MM.1S (cell line): ENCODE measurements around the gene CDKL5.

Source experiments
- DNase-seq: peaks from one replicate; pipeline ENCODE4 v3.0.0-alpha.2; 2015
- H2AFZ ChIP-seq: fragments of 300-600 bp; sonication (generic); 2 replicates; pipeline ENCODE4 v1.6.0; 2016; ENCODE audit warnings: antibody characterized with exemption, low read length
- H3F3A ChIP-seq: fragments of 300-600 bp; sonication (generic); 2 replicates; pipeline ENCODE4 v1.6.1; 2016; ENCODE audit warnings: mild to moderate bottlenecking, antibody characterized with exemption, low read length, moderate library complexity, mixed read lengths; ENCODE audit not compliant: insufficient read depth
- H3K27ac ChIP-seq: fragments of 300-600 bp; sonication (generic); 2 replicates; pipeline ENCODE4 v1.5.1; 2016; ENCODE audit warnings: mild to moderate bottlenecking, low read length
- H3K27me3 ChIP-seq: fragments of 300-600 bp; sonication (generic); replicated peaks from 2 replicates; pipeline ENCODE4 v1.6.0; 2016; ENCODE audit warnings: low read length; ENCODE audit not compliant: insufficient read depth
- H3K36me3 ChIP-seq: fragments of 300-600 bp; sonication (generic); replicated peaks from 2 replicates; pipeline ENCODE4 v1.6.1; 2016; ENCODE audit warnings: mild to moderate bottlenecking, low read length, mixed read lengths; ENCODE audit not compliant: insufficient read depth
- H3K4me1 ChIP-seq: fragments of 300-600 bp; sonication (generic); 2 replicates; pipeline ENCODE4 v1.6.1; 2016; ENCODE audit warnings: low read length, mixed read lengths
- H3K4me2 ChIP-seq: fragments of 300-600 bp; sonication (generic); 2 replicates; pipeline ENCODE4 v1.6.0; 2016; ENCODE audit warnings: low read depth, low read length
- H3K4me3 ChIP-seq: fragments of 300-600 bp; sonication (generic); 2 replicates; pipeline ENCODE4 v1.5.1; 2016; ENCODE audit warnings: low read length, mixed read lengths
- H3K79me2 ChIP-seq: fragments of 300-600 bp; sonication (generic); 2 replicates; pipeline ENCODE4 v1.6.1; 2016; ENCODE audit warnings: mixed run types, low read length, mixed read lengths
- H3K9ac ChIP-seq: fragments of 300-600 bp; sonication (generic); 2 replicates; pipeline ENCODE4 v1.6.1; 2016; ENCODE audit warnings: low read length, mixed read lengths
- H3K9me2 ChIP-seq: fragments of 300-600 bp; sonication (generic); replicated peaks from 2 replicates; pipeline ENCODE4 v1.6.1; 2016; ENCODE audit warnings: mild to moderate bottlenecking, low read length, mixed read lengths; ENCODE audit not compliant: insufficient read depth
- H3K9me3 ChIP-seq: fragments of 300-600 bp; sonication (generic); replicated peaks from 2 replicates; pipeline ENCODE4 v1.6.1; 2016; ENCODE audit warnings: mild to moderate bottlenecking, low read length, mixed read lengths; ENCODE audit not compliant: insufficient read depth
- H4K20me1 ChIP-seq: fragments of 300-600 bp; sonication (generic); 2 replicates; pipeline ENCODE4 v1.6.1; 2016; ENCODE audit warnings: mild to moderate bottlenecking, low read length, moderate library complexity, mixed read lengths; ENCODE audit not compliant: insufficient read depth
- CTCF ChIP-seq: fragments of 300-600 bp; sonication (generic); IDR thresholded peaks from 2 replicates; pipeline ENCODE4 v1.5.1; 2016; ENCODE audit warnings: antibody characterized with exemption, low read length, mixed read lengths
- EZH2 ChIP-seq: fragments of 300-600 bp; sonication (generic); optimal IDR thresholded peaks from 2 replicates; pipeline ENCODE3; 2017; ENCODE audit warnings: low read depth, mild to moderate bottlenecking, antibody characterized with exemption, low read length, mixed read lengths
- EZH2phosphoT487 ChIP-seq: fragments of 300-600 bp; sonication (generic); IDR thresholded peaks from 2 replicates; pipeline ENCODE4 v1.6.1; 2018; ENCODE audit warnings: antibody characterized with exemption, low read length

Gene CDKL5

GRCh38 chrX:18676470-18676869 is 251.1 kb downstream of the CDKL5 start:
- DNase-seq, result no peak
- H3K36me3 ChIP-seq, result no peaks in the 10 kb centered on the region
- H3K9me3 ChIP-seq, result no peaks in the 10 kb centered on the region
- no peaks in the 10 kb centered on the region for H4K20me1 ChIP-seq
- no peaks in the 10 kb centered on the region for H3K27me3 ChIP-seq
- no peak overlapping the region for H3K9ac ChIP-seq
- no peaks in the 10 kb centered on the region for H3K9me2 ChIP-seq
- no peak overlapping the region for H3K4me3 ChIP-seq
- H2AFZ ChIP-seq, result no peak overlapping the region
- no peaks in the 10 kb centered on the region for H3K79me2 ChIP-seq
- H3K27ac ChIP-seq, result no peak overlapping the region
- no peak for TF ChIP-seq EZH2phosphoT487
- H3K4me2 ChIP-seq, result no peak overlapping the region
- H3K4me1 ChIP-seq, result no peaks in the 10 kb centered on the region
- peaks cover 2% of the 10 kb centered on the region; the same call in 1 of the 2 replicates for H3F3A ChIP-seq

- no peak for DNase-seq
- H3K9me2 ChIP-seq, result no peaks in the 10 kb centered on the region
- no peak overlapping the region for H3K27ac ChIP-seq
- H3K9me3 ChIP-seq, result no peaks in the 10 kb centered on the region
- no peaks in the 10 kb centered on the region for H3K27me3 ChIP-seq
- no peak overlapping the region for H3K4me3 ChIP-seq
- no peaks in the 10 kb centered on the region for H3K79me2 ChIP-seq
- no peak overlapping the region for H3K9ac ChIP-seq
- H2AFZ ChIP-seq, result no peak overlapping the region
- no peaks in the 10 kb centered on the region for H4K20me1 ChIP-seq
- H3K4me1 ChIP-seq, result no peaks in the 10 kb centered on the region
- H3K4me2 ChIP-seq, result no peak overlapping the region
- no peaks in the 10 kb centered on the region for H3K36me3 ChIP-seq
- peaks cover 2% of the 10 kb centered on the region; the same call in 1 of the 2 replicates for H3F3A ChIP-seq
- TF ChIP-seq EZH2phosphoT487 (no peak), EZH2 (no peak), CTCF (no peak)
Measured at GRCh38 chrX:18677161-18677869, 251.9 kb downstream of the CDKL5 start.

GRCh38 chrX:18681996-18682395 is 256.6 kb downstream of the CDKL5 start:
- Histone ChIP-seq H3K9ac (no peak overlapping the region), H3F3A (no peaks in the 10 kb centered on the region), H3K79me2 (no peaks in the 10 kb centered on the region), H2AFZ (no peak overlapping the region), H3K4me3 (no peak overlapping the region), H3K27me3 (no peaks in the 10 kb centered on the region), H3K4me1 (no peaks in the 10 kb centered on the region), H3K9me3 (no peaks in the 10 kb centered on the region), H4K20me1 (no peaks in the 10 kb centered on the region), H3K27ac (no peak overlapping the region), H3K9me2 (no peaks in the 10 kb centered on the region), H3K4me2 (no peak overlapping the region), H3K36me3 (no peaks in the 10 kb centered on the region)
- DNase-seq, result no peak
- TF ChIP-seq CTCF (no peak), EZH2phosphoT487 (no peak), EZH2 (no peak)

- Histone ChIP-seq H3K4me1 (no peaks in the 10 kb centered on the region), H3K4me3 (no peak overlapping the region), H3K9me2 (no peaks in the 10 kb centered on the region), H3K9me3 (no peaks in the 10 kb centered on the region), H3K27ac (no peak overlapping the region), H3K4me2 (no peak overlapping the region), H3K27me3 (no peaks in the 10 kb centered on the region), H4K20me1 (no peaks in the 10 kb centered on the region), H3K79me2 (no peaks in the 10 kb centered on the region), H3K36me3 (no peaks in the 10 kb centered on the region), H2AFZ (no peak overlapping the region), H3K9ac (no peak overlapping the region), H3F3A (no peaks in the 10 kb centered on the region)
- TF ChIP-seq EZH2phosphoT487 (no peak), CTCF (no peak), EZH2 (no peak)
- no peak for DNase-seq
Measured at GRCh38 chrX:18682979-18683387, 257.6 kb downstream of the CDKL5 start.
